NCI-H82 (cell line): ENCODE data around the gene UROC1.
"Not testable (repeated sequence)": the region's sequence is repeated elsewhere in the genome, so short reads cannot be mapped to it uniquely, and the experiment has no call there.

Source experiments
- DNase-seq: peaks from one replicate; lab custom pipeline; 2025; lab: John Stamatoyannopoulos, UW

The UROC1 gene

DNA sequence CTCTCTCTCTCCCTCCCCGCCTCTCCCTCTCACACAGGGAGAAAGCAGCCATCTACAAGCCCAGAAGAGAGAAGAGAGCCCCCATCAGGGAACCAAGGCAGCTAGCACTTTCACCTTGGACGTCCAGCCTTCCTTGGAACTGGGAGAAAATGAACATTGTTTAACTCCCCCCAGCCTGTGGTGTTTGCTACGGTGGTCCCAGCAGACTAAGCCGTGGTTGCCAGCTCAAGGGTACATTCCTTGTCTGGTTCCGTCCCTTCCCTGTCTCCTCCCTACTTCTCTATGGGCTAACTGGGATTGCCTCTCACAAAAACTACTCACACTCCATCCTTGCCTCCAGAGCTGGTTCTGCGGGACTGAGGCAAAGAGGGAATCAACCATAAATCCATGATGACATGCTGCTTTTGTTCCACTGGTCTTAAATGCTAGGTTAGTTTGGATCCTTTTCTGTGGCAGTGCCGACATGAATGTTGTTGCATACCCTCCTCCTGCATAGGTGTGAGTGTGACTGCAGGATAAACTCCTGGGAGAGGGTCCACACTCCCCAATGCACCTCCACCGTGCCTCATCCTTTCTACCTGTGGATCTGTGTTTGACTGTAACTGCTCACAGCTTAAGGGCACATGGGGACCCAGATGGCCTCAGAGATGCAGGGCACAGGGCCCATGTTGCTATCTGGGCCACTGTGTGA, 29.1 kb upstream of the UROC1 start:
- DNase-seq: no peak

DNA sequence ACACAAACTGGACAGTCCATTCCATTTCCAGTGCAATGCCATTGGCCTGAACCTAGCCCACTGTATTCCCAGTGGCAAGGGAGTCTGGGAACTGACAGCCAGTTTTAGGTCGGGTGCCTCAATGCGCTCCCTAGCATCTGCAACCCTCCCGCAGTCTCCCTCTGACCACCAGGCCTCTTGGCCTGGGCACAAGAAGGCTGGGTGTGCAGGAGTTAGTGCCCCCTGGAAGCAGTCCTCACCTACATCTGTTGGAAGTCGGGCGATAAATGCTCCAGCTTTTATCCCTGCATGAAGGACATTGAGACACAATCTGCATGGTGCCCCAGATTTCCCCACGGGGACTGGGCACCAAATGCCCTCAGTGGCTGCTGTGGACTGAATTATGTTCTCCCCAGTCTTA, 28.4 kb upstream of the UROC1 start:
- no peak for DNase-seq

DNA sequence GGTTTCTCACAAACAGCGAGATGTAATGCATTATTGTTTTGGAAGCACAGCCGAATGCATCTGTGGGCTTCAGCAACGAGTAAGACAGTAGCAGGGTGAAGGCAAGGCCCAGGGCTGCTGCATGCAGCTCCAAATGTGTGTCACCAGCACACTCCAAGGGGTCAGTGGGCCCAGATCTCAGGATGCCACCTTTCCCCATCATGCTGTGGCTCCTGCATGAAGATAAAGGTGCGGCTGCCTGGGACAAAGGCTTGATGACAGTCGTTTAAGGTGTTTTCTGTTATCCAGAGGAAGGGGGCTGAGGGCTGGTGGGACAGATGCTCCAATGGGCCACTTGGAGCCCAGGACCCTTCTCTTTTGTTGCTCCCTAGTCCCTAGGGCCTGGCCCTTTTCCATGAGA, 28.0 kb upstream of the UROC1 start:
- no peak for DNase-seq

DNA sequence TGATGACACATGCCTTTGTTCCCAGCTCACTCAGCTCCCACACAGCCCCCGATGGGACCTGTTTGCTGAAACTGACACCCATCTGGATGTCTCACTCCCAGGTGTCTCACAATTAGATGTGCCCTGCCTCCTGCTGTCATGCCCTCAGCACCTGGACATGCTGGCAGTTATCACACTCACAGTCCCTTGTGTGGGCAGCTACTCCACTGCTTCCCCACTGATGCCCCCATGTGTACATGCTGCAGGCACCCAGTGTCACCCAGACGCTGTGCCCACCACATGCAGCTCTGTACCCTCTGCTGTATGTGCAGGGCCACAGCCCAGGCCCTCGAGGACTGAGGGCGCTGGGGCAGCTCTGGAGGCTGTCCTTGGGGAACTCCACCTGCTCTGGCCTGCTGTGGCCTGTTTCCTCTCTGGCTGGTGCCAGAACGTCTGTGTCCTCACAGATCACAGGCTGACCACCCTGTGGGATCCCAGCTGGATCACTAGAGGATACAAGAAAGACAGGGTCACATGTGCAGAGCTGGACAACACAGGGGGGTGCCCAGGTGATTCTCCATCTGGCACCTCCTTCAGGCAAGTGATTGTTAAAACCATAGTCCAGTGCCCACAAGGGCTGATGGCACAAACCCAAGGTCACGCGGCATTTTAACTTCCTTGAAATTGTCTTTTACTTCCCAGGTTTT, 27.2 kb upstream of the UROC1 start:
- no peak for DNase-seq

GRCh38 chr3:126543457-126544061, 26.0 kb upstream of the UROC1 start:
- no peak for DNase-seq

DNA sequence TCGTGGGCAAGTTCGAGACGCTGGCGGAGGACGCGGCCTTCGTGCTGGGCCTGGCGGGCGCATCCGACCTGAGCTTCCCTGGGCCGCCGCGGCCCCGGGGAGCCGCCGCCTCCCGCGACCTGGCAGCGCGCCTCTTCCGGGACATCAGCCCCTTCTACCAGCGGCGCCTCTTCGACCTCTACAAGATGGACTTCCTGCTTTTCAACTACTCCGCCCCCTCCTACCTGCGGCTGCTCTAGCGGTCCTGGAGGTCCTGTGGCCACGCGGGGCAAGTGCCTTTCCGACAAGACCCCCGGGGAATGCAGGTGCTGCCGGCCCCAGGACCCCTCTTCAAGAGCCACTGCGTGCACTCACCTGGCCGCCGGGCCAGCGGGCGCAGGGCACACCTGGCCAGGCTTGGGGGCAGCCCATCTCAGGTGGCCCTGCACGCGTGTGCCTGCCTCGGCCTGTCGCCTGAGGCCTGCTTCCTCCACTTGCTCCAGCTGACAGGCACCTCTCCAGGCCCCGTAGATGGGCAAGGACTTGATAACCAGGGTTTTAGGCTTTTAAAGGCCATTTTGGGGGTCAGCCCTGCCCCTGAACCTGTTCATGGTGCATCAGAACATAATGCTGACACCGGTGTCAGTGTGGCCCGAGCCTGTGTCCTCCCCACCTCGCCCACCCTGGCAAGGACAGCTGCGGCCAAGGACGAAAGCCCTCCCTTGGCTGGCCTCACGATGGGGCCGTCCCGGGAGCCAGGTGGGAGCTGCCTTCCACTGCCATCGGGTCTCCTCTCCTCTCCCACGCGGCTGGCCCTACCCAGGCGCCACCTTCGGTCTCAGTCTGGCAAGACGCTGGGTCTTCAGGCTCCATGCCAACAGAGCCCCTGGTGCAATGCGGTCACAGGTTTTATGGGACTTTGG, 25.0 kb upstream of the UROC1 start:
- no peak for DNase-seq

DNA sequence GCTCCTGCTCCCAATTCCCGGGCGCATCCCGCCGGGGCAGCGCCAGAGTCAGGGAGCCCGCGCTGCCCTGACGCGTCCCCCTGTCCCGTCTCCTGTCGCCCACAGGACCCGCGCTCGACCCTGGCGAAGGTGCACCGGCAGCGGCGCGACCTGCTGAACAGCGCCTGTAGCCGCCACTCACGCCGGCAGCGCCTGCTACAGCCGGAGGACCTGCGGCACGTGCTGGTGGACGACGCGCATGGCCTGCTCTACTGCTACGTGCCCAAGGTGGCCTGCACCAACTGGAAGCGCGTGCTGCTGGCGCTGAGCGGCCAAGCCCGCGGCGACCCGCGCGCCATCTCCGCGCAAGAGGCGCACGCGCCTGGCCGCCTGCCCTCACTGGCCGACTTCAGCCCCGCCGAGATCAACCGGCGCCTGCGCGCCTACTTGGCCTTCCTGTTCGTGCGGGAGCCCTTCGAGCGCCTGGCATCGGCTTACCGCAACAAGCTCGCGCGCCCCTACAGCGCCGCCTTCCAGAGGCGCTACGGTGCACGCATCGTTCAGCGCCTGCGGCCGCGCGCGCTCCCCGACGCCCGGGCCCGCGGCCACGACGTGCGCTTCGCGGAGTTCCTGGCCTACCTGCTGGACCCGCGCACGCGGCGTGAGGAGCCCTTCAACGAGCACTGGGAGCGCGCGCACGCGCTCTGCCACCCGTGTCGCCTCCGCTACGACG, 24.2 kb upstream of the UROC1 start:
- no peak for DNase-seq

DNA sequence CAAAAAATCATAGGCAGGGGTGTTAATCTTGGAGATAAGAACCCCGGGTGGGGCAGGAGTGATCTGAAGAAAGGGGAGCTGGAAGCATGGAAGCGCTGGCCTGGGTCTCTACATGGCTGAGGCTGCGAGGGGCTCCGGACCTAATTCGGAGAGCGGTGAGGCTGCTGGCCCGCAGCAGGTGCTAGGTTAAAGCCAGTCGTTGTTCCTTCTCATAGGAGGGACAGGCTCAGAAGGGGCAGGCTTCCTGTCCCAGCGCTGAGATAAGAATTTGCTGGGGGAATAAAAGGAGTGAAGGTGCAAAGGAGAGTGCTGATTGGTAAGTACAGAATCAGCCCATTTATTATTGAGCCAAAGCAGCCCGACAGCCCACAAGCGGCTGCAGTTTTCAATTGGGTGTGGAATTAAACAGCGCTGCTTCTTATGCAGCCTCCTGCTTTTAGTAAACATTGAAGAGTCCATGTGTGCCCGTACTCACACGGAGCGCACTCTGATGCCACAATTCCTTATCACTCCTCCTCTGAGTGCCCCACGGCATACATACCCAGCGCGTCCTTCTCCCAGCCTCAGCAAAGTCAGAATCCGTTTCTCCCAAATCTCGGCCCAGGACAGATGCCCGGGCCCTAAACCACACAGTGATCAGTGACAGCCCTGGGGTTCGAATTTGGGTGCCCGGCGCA, 23.5 kb upstream of the UROC1 start:
- no peak for DNase-seq

GRCh38 chr3:126540342-126540849, 22.8 kb upstream of the UROC1 start:
- no peak for DNase-seq

- no peak for DNase-seq
Observed at GRCh38 chr3:126539558-126540250, 22.1 kb upstream of the UROC1 start.

- DNase-seq: no peak
Observed at GRCh38 chr3:126538966-126539365, 21.4 kb upstream of the UROC1 start.

- no peak for DNase-seq
Observed at GRCh38 chr3:126538316-126538715, 20.7 kb upstream of the UROC1 start.

- DNase-seq: peak; percentile 76
Observed at GRCh38 chr3:126537730-126538281, 20.2 kb upstream of the UROC1 start.

GRCh38 chr3:126537116-126537729, 19.6 kb upstream of the UROC1 start:
- DNase-seq: no peak

DNA sequence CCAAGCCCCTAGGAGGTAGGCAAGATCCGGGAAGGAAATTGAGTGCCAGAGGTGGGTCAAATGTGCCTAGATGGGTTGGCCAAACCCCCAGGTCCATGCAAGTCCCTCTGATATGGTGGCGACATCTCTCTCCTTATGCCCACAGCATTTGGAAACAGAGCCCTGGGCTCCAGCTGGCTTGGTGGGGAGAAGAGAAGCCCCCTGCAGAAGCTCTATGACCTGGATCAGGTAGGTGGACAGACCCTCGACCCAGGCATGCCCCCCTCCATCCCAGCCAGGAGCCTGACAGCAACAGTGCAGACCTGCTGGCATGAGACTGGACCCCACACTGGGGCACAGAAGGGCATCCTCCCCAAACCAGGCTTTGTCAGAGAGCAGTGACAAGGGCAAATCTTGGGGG, 18.6 kb upstream of the UROC1 start:
- DNase-seq: no peak

GRCh38 chr3:126535636-126536035, 18.1 kb upstream of the UROC1 start:
- DNase-seq: no peak

GRCh38 chr3:126534716-126535115, 17.1 kb upstream of the UROC1 start:
- not testable (repeated sequence) for DNase-seq

DNA sequence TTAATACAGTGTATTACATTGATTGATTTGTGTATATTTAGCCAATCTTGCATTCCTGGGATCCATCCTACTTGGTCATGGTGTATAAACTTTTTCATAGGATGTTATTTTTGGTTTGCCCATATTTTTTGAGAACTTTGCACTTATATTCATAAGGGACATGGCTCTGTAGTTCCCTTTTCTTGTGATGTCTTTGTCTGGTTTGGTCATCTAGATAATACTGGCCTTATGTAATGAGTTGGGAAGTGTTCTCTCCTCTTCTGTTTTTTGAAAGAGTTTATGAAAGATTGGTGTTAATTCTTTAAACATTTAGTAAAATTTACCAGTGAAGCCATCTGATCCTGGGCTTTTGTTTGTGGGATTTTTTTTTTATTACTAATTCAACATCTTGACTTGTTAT, 15.9 kb upstream of the UROC1 start:
- DNase-seq: no peak

- no peak for DNase-seq
Observed at GRCh38 chr3:126531051-126531330, 13.4 kb upstream of the UROC1 start.
